ENCODE data around the gene CCDC175.

Gene CCDC175

DNA sequence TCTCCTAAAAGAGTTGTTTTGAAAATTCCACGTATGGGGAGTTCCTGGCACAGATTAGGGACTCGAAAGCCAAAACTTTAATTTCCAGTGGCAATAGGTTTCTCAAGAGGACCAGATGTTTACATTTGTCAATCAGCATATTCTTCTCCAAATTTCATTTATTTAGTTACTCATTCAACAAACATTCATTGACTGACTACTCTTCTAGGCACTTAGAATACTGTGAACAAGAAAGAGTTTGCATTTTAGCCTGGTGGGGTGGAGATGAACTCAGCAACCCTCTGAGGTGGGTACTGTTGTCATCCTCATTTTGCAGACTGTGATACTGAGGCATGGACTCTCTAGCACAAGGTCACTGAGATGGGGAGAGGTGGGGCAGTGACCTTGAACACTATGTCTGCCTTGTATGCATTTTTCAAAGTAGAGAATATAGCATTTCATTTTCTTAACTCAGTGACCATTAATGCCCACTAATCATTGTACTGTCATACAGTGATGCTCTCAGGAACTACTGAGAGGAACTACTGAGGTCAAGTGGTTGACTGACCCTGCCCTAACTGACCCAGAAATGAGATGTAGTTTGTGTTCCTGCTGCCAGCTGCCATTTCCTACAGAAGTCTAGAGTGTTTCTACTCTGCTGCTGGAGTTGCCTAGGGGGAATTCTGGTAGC, 94.6 kb downstream of the CCDC175 start:
- DNase-seq, result no peak

DNA sequence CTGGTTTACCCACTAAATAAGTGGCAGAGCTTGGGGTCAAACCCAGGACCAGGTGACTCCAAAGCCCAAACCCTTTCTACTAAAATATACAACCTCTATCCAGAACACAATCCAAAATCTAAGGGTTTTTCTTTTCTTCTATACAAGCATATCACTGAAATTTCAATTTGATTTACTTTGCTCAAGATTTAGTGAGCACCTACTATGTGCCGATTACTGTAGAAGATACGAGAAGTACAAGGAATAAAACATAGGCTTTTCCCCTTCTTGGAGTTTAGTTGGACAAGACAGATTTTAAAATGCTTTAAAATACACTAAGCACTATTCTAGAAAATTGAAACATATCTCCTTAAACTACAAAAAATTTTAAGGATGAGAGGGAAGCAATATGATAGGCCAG, 95.2 kb downstream of the CCDC175 start:
- DNase-seq, result no peak

DNA sequence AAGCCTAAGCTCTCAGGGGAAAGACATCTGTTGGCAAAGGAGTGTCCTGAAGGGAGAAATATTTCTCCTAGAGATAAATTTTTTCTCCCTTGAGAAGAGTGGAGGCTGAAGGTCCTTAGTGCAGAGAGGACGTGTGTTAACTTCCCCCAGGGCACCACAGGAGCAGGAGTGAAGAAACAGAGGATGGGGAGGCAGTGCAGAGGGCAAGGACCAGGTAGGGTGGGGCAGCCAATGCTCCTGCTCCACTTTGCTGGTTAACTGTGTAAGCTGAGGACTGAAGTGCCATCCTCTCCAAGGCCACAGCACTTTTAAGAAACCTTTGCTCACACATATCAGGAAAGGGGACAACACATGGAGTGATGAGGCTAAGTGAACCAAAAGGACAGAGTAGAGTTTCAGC, 96.4 kb downstream of the CCDC175 start:
- DNase-seq, result no peak

DNA sequence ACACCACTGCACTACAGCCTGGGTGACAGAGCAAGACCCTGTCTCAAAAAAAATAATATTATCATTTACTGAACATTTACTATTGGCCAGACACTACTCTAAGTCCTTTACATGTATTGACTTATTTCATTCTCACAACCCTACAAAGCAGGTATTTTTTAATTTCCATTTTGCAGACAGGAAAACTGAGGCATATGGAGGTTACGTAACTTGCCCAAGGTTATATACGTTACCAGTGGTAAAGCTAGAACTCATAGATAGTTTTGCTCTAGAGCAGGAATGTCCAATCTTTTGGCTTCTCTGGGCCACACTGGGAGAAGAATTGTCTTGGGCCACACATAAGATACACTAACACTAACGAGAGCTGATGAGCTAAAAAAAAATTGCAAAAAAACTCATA, 98.1 kb downstream of the CCDC175 start:
- no peak for DNase-seq

DNA sequence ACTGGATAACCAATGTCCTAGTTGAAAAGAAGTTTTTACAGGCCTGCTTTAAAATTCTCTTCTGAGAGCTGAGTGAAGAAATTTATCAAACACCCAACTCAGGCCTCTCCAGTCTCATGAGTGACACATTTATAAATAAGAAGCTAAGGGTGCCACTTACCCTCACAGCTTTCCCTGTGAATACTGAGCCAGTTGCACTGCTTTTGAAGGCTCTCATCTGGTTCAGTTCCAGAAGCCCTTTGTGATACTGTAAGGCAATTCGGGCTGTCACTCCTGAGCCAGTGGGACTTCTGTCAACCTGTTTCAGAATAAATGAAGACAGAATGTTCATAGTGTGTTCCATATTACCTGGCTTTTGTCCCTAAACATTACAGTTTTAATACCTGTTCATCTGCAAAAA, 100.9 kb downstream of the CCDC175 start:
- DNase-seq, result no peak

DNA sequence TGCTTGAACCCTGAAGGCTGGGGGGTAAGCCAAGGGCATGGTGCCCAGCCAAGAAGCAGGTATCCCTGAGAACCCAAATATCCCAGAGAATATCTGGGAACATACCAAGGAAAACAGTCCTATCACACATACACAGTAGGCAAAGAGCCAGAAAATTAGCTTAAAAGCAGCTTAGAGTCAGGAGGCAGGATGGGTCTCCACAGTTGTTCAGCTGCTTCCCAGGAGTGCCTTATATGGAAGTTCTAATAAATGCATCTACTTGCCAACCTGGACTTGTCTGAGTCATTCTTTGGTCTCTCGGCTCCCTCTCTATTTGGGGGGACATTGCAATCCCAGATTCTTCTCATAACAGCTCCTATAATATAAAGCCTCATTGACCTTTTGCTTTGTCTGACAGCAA, 102.4 kb downstream of the CCDC175 start:
- DNase-seq, result no peak

DNA sequence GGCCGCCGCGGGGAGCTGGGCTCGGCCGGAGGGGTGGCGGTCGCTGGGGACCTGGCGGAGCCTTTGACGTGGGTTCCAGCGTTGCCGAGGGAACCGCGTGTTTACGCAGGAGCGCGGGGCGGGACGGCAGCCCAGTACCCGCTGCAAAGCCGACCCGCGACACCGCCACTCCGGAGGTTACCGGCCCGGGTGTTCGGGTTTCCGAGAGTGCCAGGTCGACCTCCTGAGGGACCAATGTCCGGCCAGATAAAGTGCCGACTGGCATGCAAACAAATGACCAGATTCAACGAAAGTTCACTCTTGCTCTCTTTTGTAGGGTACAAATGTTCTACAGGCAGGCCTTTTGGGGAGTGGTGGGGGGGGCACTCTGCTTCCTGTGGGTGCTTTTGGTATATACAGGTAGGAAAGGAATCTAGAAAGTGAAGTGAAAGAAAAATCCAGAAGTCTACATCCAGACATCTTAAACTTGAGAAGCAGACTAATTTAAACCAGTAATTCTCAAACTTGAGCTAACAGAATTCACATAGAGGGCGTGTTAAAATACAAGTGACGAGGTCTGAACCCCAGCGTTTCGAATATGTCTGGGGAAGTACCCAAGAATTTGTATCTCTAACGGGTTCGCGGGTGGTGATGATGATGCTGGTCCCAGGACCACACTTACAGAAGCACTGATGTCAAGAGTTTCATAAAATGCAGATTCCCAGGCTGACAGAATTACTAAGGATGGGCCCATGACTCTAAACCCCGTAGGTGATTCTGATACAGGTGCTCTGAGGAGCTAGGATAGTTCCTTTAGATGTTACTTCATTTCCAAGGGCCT, 111.1 kb downstream of the CCDC175 start, which contains the start of gene GPR135:
TSS of gene GPR135 (minus strand) at position 65 of the 820 bp plus-strand sequence. CDS start 154 bp downstream, outside the sequence.
- DNase-seq, result peak; percentile 13 to 15

DNA sequence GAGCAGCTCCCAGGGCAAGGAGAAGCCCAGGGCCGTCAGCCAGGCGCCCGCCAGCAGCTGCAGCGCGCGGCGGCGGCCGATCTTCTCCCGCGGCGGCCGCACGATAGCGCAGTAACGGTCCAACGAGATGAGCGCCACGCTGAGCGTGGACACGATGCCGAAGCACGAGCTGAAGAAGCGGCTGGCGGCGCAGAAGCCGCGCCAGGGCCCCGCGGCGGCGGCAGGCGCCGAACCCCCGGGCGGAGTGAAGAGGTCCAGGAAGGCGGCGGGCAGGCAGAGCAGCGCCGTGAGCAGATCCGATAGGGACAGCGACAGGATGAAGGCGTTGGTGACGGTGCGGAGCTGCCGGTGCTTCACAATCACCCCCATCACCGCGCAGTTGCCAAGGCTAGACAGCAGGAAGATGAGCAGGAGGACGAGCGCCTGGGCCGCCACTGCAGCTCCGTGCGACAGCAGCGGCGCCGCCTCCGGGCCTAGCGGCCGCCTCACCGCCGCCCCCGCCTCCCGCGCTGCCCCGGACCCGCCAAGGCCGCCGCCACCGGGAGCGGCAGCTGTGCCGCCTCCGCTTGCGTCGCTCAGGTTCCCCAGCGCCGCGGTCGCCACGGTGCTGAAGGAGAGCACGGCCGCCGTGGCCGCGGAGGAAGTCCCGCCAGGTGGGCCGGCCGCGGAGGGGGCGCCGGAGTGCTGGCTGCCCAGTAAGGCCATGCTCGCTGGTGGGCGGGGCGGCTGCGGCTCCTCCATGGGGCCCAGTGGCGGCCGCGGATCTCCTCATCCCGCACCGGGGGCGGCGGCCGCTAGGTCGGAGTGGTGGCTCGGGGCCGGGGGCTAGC, 111.9 kb downstream of the CCDC175 start:
- peak; percentile 32 to 41 for DNase-seq

DNA sequence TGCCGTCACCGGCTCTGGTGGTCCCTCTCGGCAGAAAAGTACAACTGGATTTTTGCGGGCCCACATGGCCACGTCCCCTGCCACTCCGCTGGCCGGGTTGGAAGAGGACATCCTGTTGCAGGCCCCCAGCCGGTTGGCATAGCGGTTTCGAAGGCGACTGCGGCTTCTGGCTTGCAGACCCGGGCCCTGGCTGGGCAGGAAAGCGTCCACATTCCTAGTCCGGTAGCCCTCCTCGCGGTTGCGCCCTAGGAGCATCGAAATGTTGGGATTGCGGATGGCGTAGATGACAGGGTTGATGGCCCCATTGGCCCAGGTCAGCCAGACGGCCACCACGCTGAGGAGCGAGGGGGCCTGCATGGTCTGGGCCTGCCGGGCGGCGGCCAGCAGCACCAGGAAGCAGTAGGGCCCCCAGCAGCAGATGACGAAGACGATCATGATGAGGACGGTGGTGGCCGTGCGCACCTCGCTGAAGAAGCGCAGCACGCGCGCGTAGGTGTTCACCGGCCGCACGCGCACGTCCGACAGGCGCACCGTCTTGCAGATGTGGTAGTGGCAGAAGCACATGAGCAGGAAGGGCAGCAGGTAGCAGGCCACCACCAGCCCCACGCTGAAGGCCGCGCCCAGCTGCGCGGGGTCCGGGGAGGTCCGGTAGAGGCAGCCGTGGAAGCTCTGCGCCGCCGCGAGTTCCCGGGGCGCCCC, 112.7 kb downstream of the CCDC175 start:
- DNase-seq, result peak in 1 of 2 experiments; percentile 18

DNA sequence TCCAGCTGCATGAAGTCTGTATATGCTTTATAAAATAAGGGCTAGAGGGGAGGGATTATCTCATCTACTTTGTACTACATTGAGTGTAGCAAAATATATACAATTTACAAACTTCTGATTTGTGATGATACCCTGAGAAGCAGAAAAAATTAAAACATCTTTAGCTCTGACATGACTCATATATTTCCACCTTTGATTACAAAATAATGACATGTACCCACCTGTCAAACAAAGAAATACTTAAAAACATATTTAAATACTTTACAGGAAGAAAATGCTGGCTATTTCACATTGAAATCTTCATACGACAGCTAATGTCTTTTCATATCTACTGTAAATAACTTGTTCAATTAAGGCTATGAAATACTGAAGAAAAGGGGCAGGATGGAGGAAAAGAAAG, 114.7 kb downstream of the CCDC175 start:
- DNase-seq, result no peak

DNA sequence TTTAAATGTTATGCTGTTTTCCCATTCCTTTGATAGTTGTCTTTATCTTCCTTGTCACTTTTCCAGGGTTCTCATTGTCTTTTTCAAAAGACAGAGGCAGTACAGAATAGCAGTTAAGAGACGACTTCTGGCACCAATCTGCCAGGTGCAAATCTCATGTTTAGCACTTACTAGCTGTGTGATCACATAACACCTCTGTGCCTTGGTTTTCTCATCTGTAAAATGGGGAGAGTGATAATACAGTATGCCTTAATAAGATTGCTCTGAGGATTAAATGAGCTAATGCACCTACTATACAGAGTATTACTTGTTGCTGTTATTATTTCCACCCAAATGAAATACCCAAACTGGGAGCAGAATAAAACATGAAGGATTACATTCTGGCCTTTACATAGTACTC, 116.2 kb downstream of the CCDC175 start:
- no peak for DNase-seq

DNA sequence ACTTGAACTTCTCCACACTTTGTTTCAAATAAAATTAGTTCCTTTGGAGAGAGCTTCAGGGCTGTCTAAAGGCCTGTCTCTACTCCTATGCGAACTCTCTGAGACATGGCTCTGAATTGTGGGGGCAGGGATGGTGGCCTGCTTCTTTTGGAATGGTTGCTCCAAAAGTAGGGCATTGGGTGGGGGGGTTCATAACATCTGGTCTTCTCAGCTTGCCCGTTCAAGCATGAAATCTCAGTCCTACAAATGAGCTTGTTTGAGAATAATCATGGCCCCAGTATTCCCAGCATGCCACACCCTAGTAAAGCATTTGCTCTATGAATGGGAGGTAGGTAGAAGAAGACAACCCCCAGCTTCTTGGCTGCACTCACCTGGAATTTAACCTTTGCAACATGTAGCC, 118.1 kb downstream of the CCDC175 start:
- DNase-seq, result no peak

DNA sequence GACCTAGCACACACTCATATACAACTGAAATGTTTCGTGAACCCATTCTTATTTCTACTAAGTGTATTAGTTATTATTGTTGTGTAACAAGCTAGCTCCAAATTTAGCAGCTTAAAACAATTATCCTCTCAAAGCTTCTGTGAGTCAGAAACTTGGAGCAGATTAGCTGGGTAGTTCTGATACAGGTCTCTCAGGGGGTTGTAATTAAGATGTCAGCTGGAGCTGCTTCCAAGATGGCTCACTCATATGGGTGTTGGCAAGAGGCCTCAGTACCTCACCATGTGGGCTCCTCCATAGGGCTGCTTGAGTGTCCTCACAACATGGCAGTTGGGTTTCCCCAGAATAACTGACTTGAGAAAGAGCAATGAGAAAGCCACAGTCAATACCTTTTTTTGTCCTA, 121.2 kb downstream of the CCDC175 start:
- no peak for DNase-seq

Measured in activated CD4-positive, alpha-beta T cell treated with anti-CD3 and anti-CD28 coated beads, Interleukin-2, amount 50 U/mL, for 4 hours (primary cell).